HG03097 (cell line): ENCODE measurements around the gene OPN4.

Experiments
- ATAC-seq: cut with Tn5 transposase; IDR thresholded peaks from one replicate; pipeline ENCODE4 v1.9.1; 2021; ENCODE audit not compliant: unreplicated experiment, low FRiP score

The OPN4 gene

DNA sequence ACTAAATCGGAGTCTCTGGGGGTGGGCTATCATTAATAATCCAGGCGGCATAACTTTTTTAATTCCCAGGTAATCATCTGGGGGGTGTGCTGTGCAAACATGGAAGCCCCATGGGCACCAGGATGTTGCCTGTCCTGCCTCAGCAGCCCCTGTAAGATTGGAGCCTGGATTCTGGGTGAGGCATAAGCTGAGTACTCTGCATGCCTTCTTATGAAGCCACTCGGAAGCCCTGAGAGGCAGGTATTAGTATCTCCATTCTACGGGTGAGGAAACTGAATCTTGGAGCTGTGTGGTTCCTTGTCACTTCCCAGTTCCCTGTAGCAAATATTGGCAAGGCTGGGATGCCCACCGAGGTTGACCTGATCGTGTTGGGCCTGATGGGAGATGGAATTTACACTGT is 7.4 kb upstream of the OPN4 start:
- ATAC-seq = no peak

DNA sequence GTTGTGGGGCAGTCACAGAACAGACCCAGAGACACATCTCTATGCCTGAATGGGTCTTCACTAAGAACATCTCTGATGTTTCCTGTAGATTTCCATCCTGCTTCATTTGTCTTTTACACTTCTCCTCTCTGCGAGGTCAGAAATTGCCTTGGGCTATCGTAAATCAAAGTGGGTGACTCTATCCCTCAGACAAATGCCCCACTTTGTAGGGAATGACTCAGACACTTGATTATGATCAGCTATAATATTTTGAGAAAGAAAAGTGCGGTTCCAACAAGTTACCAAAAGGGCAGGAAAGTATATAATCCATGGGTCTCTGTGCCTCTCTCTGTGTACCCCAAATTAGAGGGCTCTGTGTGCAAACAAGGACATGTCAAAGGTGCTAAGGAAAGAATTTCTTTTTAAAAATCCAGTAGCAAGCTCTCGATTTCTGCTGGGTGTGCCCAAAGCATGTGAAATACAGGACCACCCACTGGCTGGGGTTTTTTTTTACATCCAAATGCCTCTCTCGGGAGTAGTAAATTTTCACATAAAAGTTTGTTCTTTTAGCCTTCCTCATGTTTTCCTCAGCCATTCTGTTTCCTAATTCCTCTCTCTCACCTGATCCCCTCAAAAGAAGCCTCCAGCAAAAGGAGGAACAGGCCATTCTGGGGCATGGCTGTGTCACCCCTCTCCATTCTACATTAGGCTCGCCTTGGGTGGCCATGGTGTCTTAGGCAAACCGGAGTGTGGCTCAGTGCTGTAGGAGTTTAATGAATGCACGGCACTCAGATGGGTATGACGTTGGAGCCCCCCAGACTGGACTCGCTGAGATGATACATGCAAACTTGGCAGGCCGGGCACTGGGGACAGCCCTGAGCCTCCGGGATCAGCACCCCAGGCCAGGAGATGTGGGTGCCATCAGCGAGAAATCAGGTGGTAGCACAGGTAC is 6.3 kb upstream of the OPN4 start:
- ATAC-seq = no peak

DNA sequence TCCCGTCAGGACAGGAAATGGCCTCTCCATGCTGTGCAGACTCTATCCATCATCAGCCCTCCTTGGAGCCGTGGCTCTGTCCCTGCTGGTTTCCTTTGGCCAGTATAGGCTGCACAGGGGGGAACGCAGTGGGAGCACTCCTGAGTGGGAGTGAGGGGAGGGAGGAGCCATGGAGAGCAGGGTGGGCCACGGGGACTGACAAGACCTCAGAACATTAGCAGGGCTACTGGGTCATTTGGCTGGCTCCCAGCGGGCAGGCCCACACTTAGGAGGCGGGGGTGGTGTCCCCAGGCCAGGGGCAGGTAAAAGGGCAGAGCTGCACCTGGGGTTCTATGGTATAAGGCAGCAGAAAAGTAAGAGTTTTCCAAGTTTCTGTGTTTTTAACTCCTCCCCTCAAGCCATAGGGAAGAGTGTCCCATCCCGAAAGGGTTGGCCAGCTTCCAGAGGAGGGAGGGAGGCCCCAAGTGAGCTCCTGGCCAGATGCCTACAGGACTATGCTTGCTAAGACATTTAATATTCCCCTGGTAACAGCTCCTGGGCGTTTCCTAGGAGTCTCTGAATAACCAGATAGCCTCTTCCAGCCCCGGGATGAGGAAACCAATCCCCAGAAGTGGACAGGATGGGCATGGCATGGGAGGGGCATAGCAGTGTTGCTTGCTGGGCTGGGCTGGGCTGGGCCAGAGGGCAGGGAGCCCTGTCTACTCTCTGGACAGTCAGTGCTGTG is 5.5 kb upstream of the OPN4 start:
- ATAC-seq = no peak

- no peak for ATAC-seq
Measured at GRCh38 chr10:86649471-86650150, 4.7 kb upstream of the OPN4 start.

DNA sequence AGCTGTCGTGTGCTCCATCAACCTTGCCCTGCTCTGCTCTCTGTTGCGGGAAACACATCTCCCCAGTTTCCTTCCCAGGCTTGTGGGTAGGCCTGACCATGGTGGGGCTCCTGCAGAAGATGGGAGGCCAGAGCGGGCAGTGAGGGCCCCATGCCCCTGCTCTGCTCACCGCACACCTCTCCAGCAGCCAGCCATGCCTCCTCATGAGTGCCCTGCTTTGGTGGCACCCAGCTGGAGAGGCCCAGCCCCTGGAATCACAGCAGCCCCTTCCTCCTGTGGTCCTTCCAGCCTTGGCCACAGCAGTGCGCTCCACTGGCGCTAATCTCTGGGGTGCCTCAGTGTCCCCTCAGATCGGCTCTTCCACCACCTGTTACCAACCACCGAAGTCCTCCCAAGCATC is 4.2 kb upstream of the OPN4 start:
- ATAC-seq = no peak

DNA sequence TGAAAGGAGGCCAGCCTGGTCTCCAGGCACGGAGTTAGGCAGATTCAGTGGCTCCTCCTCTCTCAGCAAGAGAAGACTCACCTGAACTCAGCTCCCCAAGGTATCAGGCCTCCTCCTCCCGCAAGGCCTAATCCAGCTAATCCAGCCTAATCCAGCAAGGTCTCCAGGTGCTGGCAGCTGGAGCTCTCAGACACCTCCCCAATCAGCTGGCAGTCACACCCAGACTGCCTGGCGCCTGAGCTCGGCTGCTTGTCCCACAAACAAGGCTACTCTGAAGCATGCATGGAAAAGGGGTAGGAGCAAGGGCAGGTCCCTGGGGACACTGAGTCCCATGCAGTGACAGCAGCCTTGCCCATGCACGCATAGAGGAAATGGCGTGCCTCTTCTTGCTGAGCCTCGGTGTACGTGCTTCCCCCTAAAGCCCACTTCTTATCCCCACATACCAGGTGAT is 3.3 kb upstream of the OPN4 start:
- ATAC-seq = no peak

DNA sequence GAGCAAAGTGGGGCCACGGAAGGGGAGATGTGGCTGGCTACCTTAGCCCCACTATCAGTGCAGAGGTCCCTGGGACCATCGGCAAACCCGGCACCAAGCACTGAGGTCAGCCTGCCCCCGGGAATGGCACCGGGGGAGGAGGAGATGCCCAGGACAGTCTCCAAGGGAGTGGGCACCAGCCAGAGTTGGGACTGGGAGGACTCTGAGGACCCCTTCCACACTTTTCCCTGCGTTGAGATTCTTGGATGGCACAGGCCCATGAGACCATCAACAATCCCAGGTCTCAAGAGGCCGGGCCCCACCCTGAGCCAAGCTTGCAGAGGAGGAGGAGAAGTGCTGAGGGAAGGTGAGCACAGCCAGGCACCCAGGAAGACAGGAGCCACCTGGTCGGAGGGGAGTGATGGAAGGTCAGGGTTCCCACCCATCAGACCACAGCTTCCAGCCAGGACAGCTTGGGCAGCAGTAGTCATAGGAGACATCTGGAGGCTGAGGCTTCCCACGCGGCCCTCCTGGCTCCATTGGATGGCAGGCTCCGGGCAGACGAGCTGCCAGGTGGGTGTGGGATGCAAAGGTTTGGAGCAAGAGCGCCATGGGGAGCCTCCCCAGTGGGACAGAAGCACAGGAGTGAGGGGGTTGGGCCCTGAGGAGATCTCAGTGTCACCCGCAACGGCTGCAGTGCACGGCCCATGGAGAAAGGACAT is 2.6 kb upstream of the OPN4 start:
- no peak for ATAC-seq

GRCh38 chr10:86652361-86653202 is 1.8 kb upstream of the OPN4 start:
- ATAC-seq = no peak

DNA sequence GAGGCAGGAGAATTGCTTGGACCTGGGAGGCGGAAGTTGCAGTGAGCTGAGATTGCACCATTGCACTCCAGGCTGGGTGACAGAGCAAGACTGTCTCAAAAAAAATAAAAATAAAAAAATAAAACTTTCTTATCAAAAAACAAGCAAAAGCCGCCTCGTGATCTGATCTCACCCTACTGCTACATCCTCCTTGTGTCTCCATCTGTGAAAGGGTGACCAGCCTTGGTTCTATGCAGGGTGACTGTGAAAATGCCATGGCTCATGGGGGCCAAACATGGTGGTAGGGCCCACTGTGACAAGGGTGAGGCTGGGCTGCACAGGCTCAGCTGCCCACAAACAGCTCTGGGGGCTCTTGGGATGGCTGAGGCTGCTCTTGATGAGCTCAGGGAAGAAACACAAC is 968 bp upstream of the OPN4 start:
- no peak for ATAC-seq

GRCh38 chr10:86653987-86654386 is 360 bp upstream of the OPN4 start:
- no peak for ATAC-seq

- no peak for ATAC-seq
Measured at GRCh38 chr10:86655173-86655540, 810 bp downstream of the OPN4 start.

DNA sequence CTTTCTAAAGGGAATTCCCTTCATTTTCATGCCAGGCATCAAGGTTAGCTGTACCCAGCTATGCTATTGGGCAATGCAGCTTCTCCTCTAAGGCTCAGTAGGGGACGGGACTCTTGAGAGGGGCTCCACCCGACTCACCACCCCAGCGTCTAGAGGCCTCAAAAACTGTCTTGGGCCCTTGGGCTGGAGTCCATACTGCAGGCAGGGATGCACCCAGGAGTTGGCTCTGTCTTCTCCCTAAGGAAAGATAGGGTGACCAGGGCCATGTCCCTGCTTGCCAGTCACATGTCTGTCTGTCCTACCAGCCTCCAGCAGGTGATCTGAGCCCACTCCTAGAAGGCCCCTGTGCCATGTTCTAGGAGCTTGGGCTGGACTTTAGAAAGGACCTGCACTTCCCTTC is 1.2 kb downstream of the OPN4 start:
- ATAC-seq = no peak

DNA sequence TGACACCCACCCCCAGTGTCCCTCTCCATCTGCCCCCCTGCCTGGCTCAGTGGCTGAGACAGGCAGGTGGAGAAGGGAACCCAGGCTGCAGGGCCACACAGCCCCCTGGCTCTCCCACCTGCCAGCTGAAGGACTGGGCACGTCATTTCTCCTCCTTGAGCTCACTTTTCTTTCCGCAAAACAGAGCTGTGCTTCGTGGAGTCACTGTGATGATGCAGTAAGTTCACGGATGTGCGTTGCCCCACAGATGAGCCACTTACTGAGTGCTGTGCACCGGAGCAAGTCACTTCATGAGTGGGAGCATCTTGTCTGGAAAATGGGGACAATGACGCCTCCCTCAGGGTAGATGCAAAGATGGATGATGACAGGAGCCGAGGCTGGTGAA is 2.7 kb downstream of the OPN4 start:
- ATAC-seq = no peak

DNA sequence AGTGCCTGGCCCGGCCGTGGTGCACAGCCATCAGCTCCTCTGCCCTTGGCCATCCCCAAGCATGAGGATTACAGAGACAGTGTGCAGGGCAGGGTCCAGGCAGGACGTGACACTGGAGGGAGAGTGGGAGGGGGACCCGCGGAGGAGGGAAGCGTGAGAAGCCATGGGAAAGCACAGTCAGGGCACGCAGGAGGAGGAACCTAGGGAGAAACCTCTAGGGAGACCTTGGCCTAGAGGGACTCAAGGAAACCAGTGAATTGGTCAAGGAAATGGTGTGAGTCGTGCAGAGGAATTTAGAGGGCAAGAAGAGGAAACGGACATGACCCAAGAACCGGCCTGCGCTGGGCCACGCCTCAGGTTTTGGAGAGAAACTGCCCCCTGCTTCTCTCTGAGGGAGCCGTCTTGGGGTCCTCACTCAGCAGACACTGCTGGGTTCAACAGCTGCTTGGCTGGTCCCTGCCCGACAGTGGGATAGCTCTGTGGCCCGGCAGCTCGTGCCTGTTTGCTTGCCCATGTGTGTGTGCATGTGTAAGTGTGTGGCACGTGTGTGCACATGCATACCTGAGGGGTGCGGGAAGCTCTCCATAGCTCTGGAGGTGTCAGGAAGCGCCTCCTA is 3.2 kb downstream of the OPN4 start:
- ATAC-seq = no peak

DNA sequence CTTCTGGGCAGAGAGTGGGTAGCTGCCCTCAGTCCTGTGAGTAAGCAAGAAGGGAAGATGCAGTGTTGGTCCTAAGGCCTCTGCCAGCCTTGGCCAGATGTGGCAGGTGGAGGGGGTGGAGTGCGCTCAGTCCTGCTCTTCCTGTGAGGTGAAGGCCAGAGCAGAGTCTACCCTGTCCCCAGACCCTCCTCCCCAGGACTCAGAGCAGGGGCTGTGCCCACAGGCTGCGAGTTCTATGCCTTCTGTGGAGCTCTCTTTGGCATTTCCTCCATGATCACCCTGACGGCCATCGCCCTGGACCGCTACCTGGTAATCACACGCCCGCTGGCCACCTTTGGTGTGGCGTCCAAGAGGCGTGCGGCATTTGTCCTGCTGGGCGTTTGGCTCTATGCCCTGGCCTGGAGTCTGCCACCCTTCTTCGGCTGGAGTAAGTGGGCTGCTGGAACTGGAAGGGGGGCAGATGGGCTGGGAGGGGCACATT is 4.0 kb downstream of the OPN4 start:
- ATAC-seq = no peak

- no peak for ATAC-seq
Measured at GRCh38 chr10:86658751-86659150, 4.4 kb downstream of the OPN4 start.

DNA sequence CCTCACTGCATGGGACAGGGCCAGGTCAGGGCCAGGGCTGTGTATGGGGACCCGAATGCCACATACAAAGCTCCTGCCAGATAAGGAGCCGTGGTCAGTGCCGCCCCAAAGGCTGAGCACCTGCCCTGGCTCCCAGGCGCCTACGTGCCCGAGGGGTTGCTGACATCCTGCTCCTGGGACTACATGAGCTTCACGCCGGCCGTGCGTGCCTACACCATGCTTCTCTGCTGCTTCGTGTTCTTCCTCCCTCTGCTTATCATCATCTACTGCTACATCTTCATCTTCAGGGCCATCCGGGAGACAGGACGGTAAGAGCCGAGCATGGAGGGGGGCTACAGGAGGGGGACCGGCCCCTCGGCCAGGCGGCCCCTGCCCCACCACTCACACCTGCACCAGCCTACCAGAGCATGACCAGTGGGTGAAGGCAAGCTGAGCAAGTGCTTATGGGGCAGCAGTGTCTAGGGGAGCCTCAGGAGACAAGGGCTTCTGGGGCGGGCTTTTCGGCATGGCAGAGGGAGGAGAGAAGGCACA is 4.9 kb downstream of the OPN4 start:
- no peak for ATAC-seq

DNA sequence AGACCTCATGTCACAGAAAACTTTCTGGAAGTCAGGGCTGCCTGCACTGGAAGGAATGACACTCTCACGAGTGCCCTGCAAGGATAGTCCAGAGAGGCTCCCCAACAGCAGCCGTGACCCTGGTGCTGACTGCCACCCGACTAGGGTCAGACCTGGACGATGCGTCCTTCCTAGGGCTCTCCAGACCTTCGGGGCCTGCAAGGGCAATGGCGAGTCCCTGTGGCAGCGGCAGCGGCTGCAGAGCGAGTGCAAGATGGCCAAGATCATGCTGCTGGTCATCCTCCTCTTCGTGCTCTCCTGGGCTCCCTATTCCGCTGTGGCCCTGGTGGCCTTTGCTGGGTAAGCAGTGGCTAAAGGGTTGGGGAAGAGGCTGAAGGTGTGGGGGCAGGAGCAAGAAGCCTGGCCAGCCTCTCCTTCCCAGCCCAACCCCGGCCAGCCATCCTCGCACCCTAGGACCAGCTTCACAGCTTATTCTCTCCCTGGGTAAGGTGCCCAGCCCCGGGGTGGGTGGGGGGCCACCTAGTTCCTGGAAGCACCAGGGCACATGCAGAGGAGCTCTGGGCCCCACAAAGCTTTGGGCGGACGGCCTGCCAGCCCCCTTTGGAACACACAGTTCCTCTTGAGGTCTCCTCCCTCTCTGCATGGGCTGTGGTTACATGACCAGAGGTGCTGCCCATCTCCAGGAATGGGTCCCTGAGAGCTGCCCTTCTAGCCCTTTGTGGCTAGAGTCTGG is 5.5 kb downstream of the OPN4 start:
- ATAC-seq = no peak
